K562 (cell line): Measurements from ENCODE around the gene BACE1. TPM values are rescaled to one million over a fixed set of nuclear protein-coding genes. Genes with fewer than 3 reads are reported as not detected.

ENCODE experiments used
- ATAC-seq: fragments of 200-7000 bp; cut with Tn5 transposase; 3 replicates; pipeline ENCODE4 v1.9.1; 2020; ENCODE audit warnings: moderate library complexity
- BruUV-seq: library from RNA; stranded (reverse); fragments of 400-500 nt; replicated peaks from 2 replicates; lab custom pipeline; 2021; lab: Mats Ljungman, UMichigan
- CTCF ChIA-PET: fragments of 300-600 bp; formaldehyde crosslinking; extraction: SDS; loops from one replicate; lab custom pipeline; 2021; ENCODE audit warnings: low intra/inter-chr PET ratio; lab: Yijun Ruan, JAX
- POLR2A ChIA-PET: fragments of 300-600, 350-650 bp; sonication (Branson Sonifier 250); formaldehyde crosslinking; extraction: SDS; loops from one replicate; lab custom pipeline; 2021; ENCODE audit warnings: antibody characterized with exemption, inconsistent platforms; lab: Yijun Ruan, JAX
- DNase-seq, 4 experiments: peaks; one replicate each; pipeline versions ENCODE4 v3.0.0 to v3.0.0-alpha.2; 2011 to 2018; ENCODE audit warnings: low spot score in 3 of 4, mixed read lengths in 3 of 4; ENCODE audit errors: extremely low read depth in 1 of 4
- FAIRE-seq: peaks from 2 replicates; lab custom pipeline; 2011; peaks lifted over from hg19 to GRCh38; lab: Jason Lieb, UNC
- H2AFZ ChIP-seq: 2 replicates; pipeline ENCODE4 v1.6.0; 2011; ENCODE audit warnings: low read depth, low read length, control low read depth, inconsistent platforms
- H3K27ac ChIP-seq: fragments of 200-600 bp; 3 replicates; pipeline ENCODE4 v1.8.0; 2011; ENCODE audit warnings: low read depth, mild to moderate bottlenecking, control low read depth, inconsistent platforms, low read length, moderate library complexity, mixed read lengths; ENCODE audit errors: extremely low read depth
- H3K27me3 ChIP-seq, 2 experiments: fragments of 300-600 bp in 1 of 2; 2 replicates in 1 of 2; 3 replicates in 1 of 2; pipeline versions ENCODE4 v1.6.0 to v1.8.0; 2011; ENCODE audit warnings: inconsistent platforms in 2 of 2, low read length in 2 of 2, mild to moderate bottlenecking in 1 of 2, mixed read lengths in 1 of 2, moderate library complexity in 1 of 2; ENCODE audit not compliant: control insufficient read depth in 2 of 2, insufficient read depth in 2 of 2
- H3K36me3 ChIP-seq: fragments of 300-600 bp; 3 replicates; pipeline ENCODE4 v1.8.0; 2011; ENCODE audit warnings: mild to moderate bottlenecking, low read length, inconsistent platforms; ENCODE audit not compliant: control insufficient read depth, insufficient read depth
- H3K4me1 ChIP-seq, 2 experiments: fragments of 200-600 bp in 1 of 2; replicated peaks in 1 of 2; 2 replicates in 1 of 2; 3 replicates in 1 of 2; pipeline versions ENCODE4 v1.5.1 to v1.8.0; 2011; ENCODE audit warnings: inconsistent platforms in 2 of 2, low read length in 2 of 2, mild to moderate bottlenecking in 1 of 2, mixed read lengths in 1 of 2, moderate library complexity in 1 of 2; ENCODE audit not compliant: control insufficient read depth in 2 of 2, insufficient read depth in 2 of 2
- H3K4me2 ChIP-seq: 2 replicates; pipeline ENCODE4 v1.6.1; 2011; ENCODE audit warnings: low read length, control low read depth, inconsistent platforms, mixed read lengths; ENCODE audit not compliant: insufficient read depth
- H3K4me3 ChIP-seq: fragments of 200-600 bp; sonication (generic), shearing (Covaris generic); 2 replicates; pipeline ENCODE4 v1.5.1; 2016; ENCODE audit warnings: control low read depth, inconsistent platforms
- H3K79me2 ChIP-seq: fragments of 200-600 bp; 3 replicates; pipeline ENCODE4 v1.8.0; 2011; ENCODE audit warnings: low read length, inconsistent platforms; ENCODE audit not compliant: control insufficient read depth, insufficient read depth
- H3K9ac ChIP-seq, 2 experiments: 2 replicates each; pipeline versions ENCODE4 v1.6.0 to v1.6.1; 2011; ENCODE audit warnings: low read depth in 2 of 2, low read length in 2 of 2, control low read depth in 1 of 2, inconsistent platforms in 1 of 2, mild to moderate bottlenecking in 1 of 2, mixed read lengths in 1 of 2; ENCODE audit not compliant: insufficient read depth in 1 of 2
- H3K9me1 ChIP-seq: one replicate; pipeline ENCODE4 v1.6.0; 2011; ENCODE audit warnings: inconsistent platforms, mild to moderate bottlenecking, low read length, moderate library complexity; ENCODE audit not compliant: control insufficient read depth, insufficient read depth
- H3K9me3 ChIP-seq: replicated peaks from 2 replicates; pipeline ENCODE4 v1.5.1; 2011; ENCODE audit warnings: low read depth, low read length, inconsistent platforms; ENCODE audit not compliant: control insufficient read depth, insufficient read depth
- H4K20me1 ChIP-seq: replicated peaks from 2 replicates; pipeline ENCODE4 v1.6.1; 2011; ENCODE audit warnings: low read length, inconsistent platforms, mixed read lengths; ENCODE audit not compliant: control insufficient read depth, insufficient read depth
- ATF7 ChIP-seq: fragments of 450-650 bp; IDR thresholded peaks from 2 replicates; pipeline ENCODE4 v1.7.1; 2014; ENCODE audit warnings: mild to moderate bottlenecking, moderate library complexity
- BRD9 ChIP-seq: fragments of 450-650 bp; IDR thresholded peaks from 2 replicates; pipeline ENCODE4 v1.6.1; 2018; ENCODE audit warnings: low read depth; ENCODE audit not compliant: partially characterized antibody
- CC2D1A ChIP-seq: fragments of 450-650 bp; IDR thresholded peaks from 2 replicates; pipeline ENCODE4 v1.6.1; 2017; ENCODE audit warnings: mild to moderate bottlenecking
- E2F3 ChIP-seq: fragments of 250-450 bp; sonication (Bioruptor Pico); IDR thresholded peaks from 2 replicates; pipeline ENCODE4 v1.4.0; 2020; ENCODE audit warnings: mild to moderate bottlenecking
- EP400 ChIP-seq: fragments of 450-650 bp; IDR thresholded peaks from 2 replicates; pipeline ENCODE4 v1.6.1; 2017; ENCODE audit warnings: antibody characterized with exemption, mild to moderate bottlenecking, moderate library complexity
- HNRNPUL1 ChIP-seq: fragments of 200-400 bp; formaldehyde crosslinking; IDR thresholded peaks from 2 replicates; pipeline ENCODE4 v1.6.1; 2017; ENCODE audit warnings: low read length
- KAT7 ChIP-seq: sonication (generic); formaldehyde crosslinking; IDR thresholded peaks from 2 replicates; pipeline ENCODE4 v1.8.0; 2022; ENCODE audit warnings: missing genetic modification reagents, mild to moderate bottlenecking, borderline replicate concordance
- NFIX ChIP-seq: fragments of 250-450 bp; sonication (Bioruptor Pico); IDR thresholded peaks from 2 replicates; pipeline ENCODE4 v1.4.0; 2020; ENCODE audit warnings: low read depth, mild to moderate bottlenecking, moderate library complexity
- NR1H2 ChIP-seq: sonication (generic); formaldehyde crosslinking; IDR thresholded peaks from 2 replicates; pipeline ENCODE4 v1.4.0; 2020; ENCODE audit warnings: mild to moderate bottlenecking, missing genetic modification reagents
- XRCC5 ChIP-seq: fragments of 200-400 bp; formaldehyde crosslinking; IDR thresholded peaks from 2 replicates; pipeline ENCODE4 v1.6.1; 2017; ENCODE audit warnings: low read depth, mild to moderate bottlenecking, low read length
- ZFP30 ChIP-seq: fragments of 250-450 bp; sonication (Bioruptor Pico); IDR thresholded peaks from 2 replicates; pipeline ENCODE4 v1.8.0; 2022; ENCODE audit warnings: moderate library complexity, mild to moderate bottlenecking, inconsistent platforms, borderline replicate concordance
- ZNF436 ChIP-seq: fragments of 250-450, 450-650 bp; sonication (Bioruptor Pico); formaldehyde crosslinking; IDR thresholded peaks from 2 replicates; pipeline ENCODE4 v1.7.0; 2020; ENCODE audit warnings: mild to moderate bottlenecking
- WGBS: fragments of 100-300 bp; shearing (Covaris generic); methylation state at CpG from one replicate; pipeline ENCODE4 v1.1.6; 2016; ENCODE audit warnings: low coverage, mixed read lengths; ENCODE audit not compliant: insufficient coverage; ENCODE audit errors: missing lambda C conversion rate; 5-methylcytosine and 5-hydroxymethylcytosine counted together
- in situ Hi-C: fragments of 300-500 bp; cut with MboI; formaldehyde crosslinking; loops from 4 replicates; pipeline ENCODE4 v1.15.0; 2018; ENCODE audit warnings: inconsistent platforms, mixed read lengths
- intact Hi-C: fragments of 100-400 bp; cut with micrococcal nuclease; formaldehyde crosslinking; loops from 2 replicates; pipeline ENCODE4 v1.14.2; 2022
- polyA plus RNA-seq, 8 experiments: library from polyadenylated mRNA; depleted of rRNA in 4 of 8; stranded (reverse) in 5 of 8; unstranded in 3 of 8; fragments of >200 nt; fragmentation: Nextera tagmentation in 2 of 8; fragmentation: Illumina TruSeq in 1 of 8; extraction: Ambion mirVana in 2 of 8; extraction: Trizol in 1 of 8; gene quantifications; 2 replicates each; pipeline versions ENCODE4 v1.2.1 to v1.2.3, GENCODE V29; 2011 to 2014; ENCODE audit warnings: inconsistent platforms in 1 of 8, missing spikeins in 1 of 8
- total RNA-seq, 7 experiments: library from RNA; depleted of rRNA in 6 of 7; stranded (reverse); fragments of >200 nt in 6 of 7; fragmentation: Illumina TruSeq in 2 of 7; extraction: Trizol in 2 of 7; gene quantifications; 2 replicates each; pipeline versions ENCODE4 v1.2.1 to v1.2.3, GENCODE V29; 2011 to 2021; ENCODE audit warnings: low replicate concordance in 1 of 7
- TF ChIP-seq, protein P1 (sequence below): sonication (generic); formaldehyde crosslinking; IDR thresholded peaks from 2 replicates; pipeline ENCODE4 v1.8.1; 2023; ENCODE audit warnings: mild to moderate bottlenecking, missing genetic modification reagents

Gene BACE1
- total and polyA plus RNA-seq, 9 of the 15 experiments (the other 6 are each of a cell fraction or from before 2014, with no cell fraction given), result 0.01 to 0.25 (median 0.16) TPM; not detected in 5

GRCh38 chr11:117295438-117296137, 20.5 kb downstream of the BACE1 start:
- WGBS, result 17% methylated on average over 9 of the region's 9 CpGs
- CTCF ChIA-PET, result no interaction called here
- ATAC-seq, result no peak
- no peak for TF ChIP-seq BRD9
- no peak for TF ChIP-seq KAT7 (CRISPR knock-in tag)
- no peak for TF ChIP-seq NR1H2
- TF ChIP-seq XRCC5, result no peak
- TF ChIP-seq ZFP30 (CRISPR knock-in tag), result no peak
- no peak for TF ChIP-seq ZNF436
- no peak for TF ChIP-seq NFIX (CRISPR knock-in tag)
- TF ChIP-seq ATF7, result no peak
- no peak for TF ChIP-seq CC2D1A
- no peak for TF ChIP-seq E2F3 (CRISPR knock-in tag)
- TF ChIP-seq HNRNPUL1, result no peak
- TF ChIP-seq EP400, result no peak
- TF ChIP-seq, protein P1, sequence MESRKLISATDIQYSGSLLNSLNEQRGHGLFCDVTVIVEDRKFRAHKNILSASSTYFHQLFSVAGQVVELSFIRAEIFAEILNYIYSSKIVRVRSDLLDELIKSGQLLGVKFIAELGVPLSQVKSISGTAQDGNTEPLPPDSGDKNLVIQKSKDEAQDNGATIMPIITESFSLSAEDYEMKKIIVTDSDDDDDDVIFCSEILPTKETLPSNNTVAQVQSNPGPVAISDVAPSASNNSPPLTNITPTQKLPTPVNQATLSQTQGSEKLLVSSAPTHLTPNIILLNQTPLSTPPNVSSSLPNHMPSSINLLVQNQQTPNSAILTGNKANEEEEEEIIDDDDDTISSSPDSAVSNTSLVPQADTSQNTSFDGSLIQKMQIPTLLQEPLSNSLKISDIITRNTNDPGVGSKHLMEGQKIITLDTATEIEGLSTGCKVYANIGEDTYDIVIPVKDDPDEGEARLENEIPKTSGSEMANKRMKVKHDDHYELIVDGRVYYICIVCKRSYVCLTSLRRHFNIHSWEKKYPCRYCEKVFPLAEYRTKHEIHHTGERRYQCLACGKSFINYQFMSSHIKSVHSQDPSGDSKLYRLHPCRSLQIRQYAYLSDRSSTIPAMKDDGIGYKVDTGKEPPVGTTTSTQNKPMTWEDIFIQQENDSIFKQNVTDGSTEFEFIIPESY (CRISPR knock-in tag), result no peak

More at GRCh38 chr11:117295438-117296137, 20.5 kb downstream of the BACE1 start:
- in situ Hi-C loops (no loop called here), intact Hi-C loops (no loop called here)
- Histone ChIP-seq H3K9me1 (no peaks in the 10 kb centered on the region), H3K9me3 (no peaks in the 10 kb centered on the region), H2AFZ (no peak overlapping the region), H3K9ac (no peak overlapping the region), H3K4me2 (no peak overlapping the region), H3K79me2 (no peaks in the 10 kb centered on the region), H3K4me3 (no peak overlapping the region), H3K27ac (no peak overlapping the region), H3K36me3 (peaks cover under 1% of the 10 kb centered on the region; the same call in 1 of the 3 replicates), H4K20me1 (no peaks in the 10 kb centered on the region; the same call in 1 of the 2 replicates), H3K27me3 (peaks cover 3 to 15% of the 10 kb centered on the region in 2 experiments; a peak in 2 of 5 replicates), H3K4me1 (peaks cover 0 to 8% of the 10 kb centered on the region in 2 experiments; a peak in 1 of 5 replicates)
- FAIRE-seq (no peak), DNase-seq (no peak)
- no TSS peak for BruUV-seq
- POLR2A ChIA-PET, result interaction anchor here (0.6 to 1.9 kb wide), 3 partner anchors 10 to 103 kb away, joined by 3 to 5 read pairs (median 3); no protein-coding TSS in a partner anchor
